Panc1 (cell line): ENCODE results near the gene DNAJB8. TPM values are rescaled to one million over a fixed set of nuclear protein-coding genes. Genes with fewer than 3 reads are reported as not detected.

Source experiments
- ATAC-seq: fragments of 200-7000 bp; cut with Tn5 transposase; 2 replicates; pipeline ENCODE4 v1.9.1; 2020; ENCODE audit warnings: mild to moderate bottlenecking, moderate library complexity
- BruUV-seq: library from RNA; stranded (reverse); fragments of 400-500 nt; replicated peaks from 2 replicates; lab custom pipeline; 2021; lab: Mats Ljungman, UMichigan
- CTCF ChIA-PET: fragments of 300-600 bp; sonication (Branson Sonifier 250); formaldehyde crosslinking; loops from one replicate; lab custom pipeline; 2022; ENCODE audit warnings: antibody characterized with exemption; lab: Charles Lee
- POLR2A ChIA-PET: fragments of 300-600 bp; sonication (Branson Sonifier 250); formaldehyde crosslinking; loops from one replicate; lab custom pipeline; 2022; ENCODE audit warnings: antibody characterized with exemption; lab: Charles Lee
- DNase-seq: peaks from one replicate; pipeline ENCODE4 v3.0.0-alpha.2; 2010; ENCODE audit warnings: low read depth, low spot score
- H3K27ac ChIP-seq: 2 replicates; pipeline ENCODE4 v1.5.1; 2011; ENCODE audit warnings: mild to moderate bottlenecking, low read length, inconsistent platforms
- H3K27me3 ChIP-seq: fragments of 200-500 bp; sonication (Bioruptor generic); 2 replicates; pipeline ENCODE4 v1.6.0; 2014; ENCODE audit warnings: low read length, inconsistent platforms; ENCODE audit not compliant: control insufficient read depth, insufficient read depth
- H3K36me3 ChIP-seq: fragments of 200-500 bp; sonication (Bioruptor generic); 2 replicates; pipeline ENCODE4 v1.5.1; 2014; ENCODE audit warnings: inconsistent platforms, mild to moderate bottlenecking, low read length, moderate library complexity; ENCODE audit not compliant: control insufficient read depth, insufficient read depth
- H3K4me1 ChIP-seq: 2 replicates; pipeline ENCODE4 v1.5.1; 2011; ENCODE audit warnings: inconsistent platforms, mild to moderate bottlenecking, low read length, moderate library complexity; ENCODE audit not compliant: control insufficient read depth, insufficient read depth
- H3K4me3 ChIP-seq, 2 experiments: 2 replicates each; pipeline ENCODE4 v1.5.1; 2011 to 2012; ENCODE audit warnings: low read depth in 2 of 2, low read length in 2 of 2, mild to moderate bottlenecking in 2 of 2, inconsistent platforms in 1 of 2, moderate library complexity in 1 of 2
- H3K9me3 ChIP-seq: fragments of 200-500 bp; sonication (Bioruptor generic); 2 replicates; pipeline ENCODE4 v1.5.1; 2014; ENCODE audit warnings: low read depth, mild to moderate bottlenecking, inconsistent platforms, low read length, moderate library complexity; ENCODE audit not compliant: control insufficient read depth, insufficient read depth
- POLR2AphosphoS5 ChIP-seq: IDR thresholded peaks from 2 replicates; pipeline ENCODE4 v1.6.1; 2012; ENCODE audit warnings: mild to moderate bottlenecking, low read depth, low read length, moderate library complexity
- SIN3A ChIP-seq: IDR thresholded peaks from 2 replicates; pipeline ENCODE4 v1.6.1; 2012; ENCODE audit warnings: low read depth, mild to moderate bottlenecking, low read length, moderate library complexity, borderline replicate concordance; ENCODE audit not compliant: insufficient read depth
- TCF7L2 ChIP-seq: IDR thresholded peaks from 2 replicates; pipeline ENCODE4 v1.6.1; 2011; ENCODE audit warnings: mild to moderate bottlenecking, low read depth, low read length, inconsistent platforms
- in situ Hi-C: cut with HindIII; loops from 2 replicates; pipeline ENCODE4 v1.10.0; 2016; ENCODE audit warnings: low sequenced_read_pairs, low pct_unique_long_range_greater_than_20kb
- intact Hi-C: fragments of 100-400 bp; cut with micrococcal nuclease; formaldehyde crosslinking; loops from one replicate; pipeline ENCODE4 v1.10.0; 2022; ENCODE audit not compliant: unreplicated experiment
- total RNA-seq: library from RNA; stranded (reverse); gene quantifications from one replicate; pipeline ENCODE4 v1.2.1, GENCODE V29; 2021; ENCODE audit not compliant: unreplicated experiment
- TF ChIP-seq, protein P1 (sequence below), 2 experiments: IDR thresholded peaks; 2 replicates each; pipeline ENCODE4 v1.6.1; 2011 to 2012; ENCODE audit warnings: low read depth in 2 of 2, control low read depth in 1 of 2, low read length in 1 of 2, mild to moderate bottlenecking in 1 of 2, moderate library complexity in 1 of 2; ENCODE audit not compliant: insufficient read depth in 1 of 2
- TF ChIP-seq, protein P2 (sequence below): fragments of 450-650 bp; IDR thresholded peaks from 2 replicates; pipeline ENCODE4 v1.5.1; 2017; ENCODE audit warnings: mild to moderate bottlenecking

DNAJB8 gene
- total RNA-seq, 1 experiment from 2014 or later: not detected

DNA sequence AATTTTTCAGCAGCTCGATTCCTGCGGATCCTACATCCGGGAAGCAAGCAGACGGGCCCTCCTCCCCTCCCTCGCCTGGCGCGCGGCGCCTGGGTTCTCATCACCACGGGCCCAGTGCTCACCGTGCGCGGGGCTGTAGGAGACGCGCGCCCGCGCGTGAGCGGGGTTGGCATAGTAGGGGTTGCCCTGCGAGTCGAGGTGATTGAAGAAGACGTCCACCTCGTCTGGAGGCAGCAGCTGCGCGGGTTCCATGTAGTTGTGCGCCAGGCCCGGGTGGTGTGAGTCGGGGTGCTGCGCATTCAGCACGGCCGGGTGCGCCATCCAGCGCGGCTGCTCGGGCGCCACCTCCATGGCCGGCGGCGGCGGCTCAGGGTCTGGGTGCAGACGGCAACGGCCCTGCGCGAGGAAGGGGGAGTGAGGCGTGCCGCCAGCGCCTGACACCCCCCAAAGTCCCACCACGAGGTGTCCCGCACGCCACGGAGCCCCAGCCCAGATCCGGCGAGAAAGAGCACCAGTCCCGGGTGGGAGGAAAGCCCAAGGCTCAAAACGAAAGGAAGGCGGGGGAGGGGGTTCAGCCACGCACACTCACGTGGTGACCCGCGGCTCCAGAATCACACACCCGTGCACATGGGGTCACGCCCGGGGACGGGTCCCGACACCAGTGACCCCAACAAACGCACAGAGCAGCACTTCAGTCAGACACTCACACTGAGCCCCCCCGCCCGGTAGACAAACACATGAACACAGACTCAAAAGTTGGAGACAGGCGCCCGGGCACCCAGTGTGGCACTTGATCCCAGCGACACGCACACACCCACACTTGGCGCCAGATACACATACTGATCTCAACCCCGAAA, 20.2 kb upstream of the DNAJB8 start:
- TF ChIP-seq, protein P1, sequence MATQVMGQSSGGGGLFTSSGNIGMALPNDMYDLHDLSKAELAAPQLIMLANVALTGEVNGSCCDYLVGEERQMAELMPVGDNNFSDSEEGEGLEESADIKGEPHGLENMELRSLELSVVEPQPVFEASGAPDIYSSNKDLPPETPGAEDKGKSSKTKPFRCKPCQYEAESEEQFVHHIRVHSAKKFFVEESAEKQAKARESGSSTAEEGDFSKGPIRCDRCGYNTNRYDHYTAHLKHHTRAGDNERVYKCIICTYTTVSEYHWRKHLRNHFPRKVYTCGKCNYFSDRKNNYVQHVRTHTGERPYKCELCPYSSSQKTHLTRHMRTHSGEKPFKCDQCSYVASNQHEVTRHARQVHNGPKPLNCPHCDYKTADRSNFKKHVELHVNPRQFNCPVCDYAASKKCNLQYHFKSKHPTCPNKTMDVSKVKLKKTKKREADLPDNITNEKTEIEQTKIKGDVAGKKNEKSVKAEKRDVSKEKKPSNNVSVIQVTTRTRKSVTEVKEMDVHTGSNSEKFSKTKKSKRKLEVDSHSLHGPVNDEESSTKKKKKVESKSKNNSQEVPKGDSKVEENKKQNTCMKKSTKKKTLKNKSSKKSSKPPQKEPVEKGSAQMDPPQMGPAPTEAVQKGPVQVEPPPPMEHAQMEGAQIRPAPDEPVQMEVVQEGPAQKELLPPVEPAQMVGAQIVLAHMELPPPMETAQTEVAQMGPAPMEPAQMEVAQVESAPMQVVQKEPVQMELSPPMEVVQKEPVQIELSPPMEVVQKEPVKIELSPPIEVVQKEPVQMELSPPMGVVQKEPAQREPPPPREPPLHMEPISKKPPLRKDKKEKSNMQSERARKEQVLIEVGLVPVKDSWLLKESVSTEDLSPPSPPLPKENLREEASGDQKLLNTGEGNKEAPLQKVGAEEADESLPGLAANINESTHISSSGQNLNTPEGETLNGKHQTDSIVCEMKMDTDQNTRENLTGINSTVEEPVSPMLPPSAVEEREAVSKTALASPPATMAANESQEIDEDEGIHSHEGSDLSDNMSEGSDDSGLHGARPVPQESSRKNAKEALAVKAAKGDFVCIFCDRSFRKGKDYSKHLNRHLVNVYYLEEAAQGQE (IDR thresholded peaks at IDR 0.05; ENCODE audit: insufficient read depth in 1 of 2, low read depth in 2 of 2, low read length in 1 of 2): no peak
- peaks cover 3% of the 10 kb centered on the region for H3K36me3 ChIP-seq
- DNase-seq (no peak), ATAC-seq (no peak)
- H3K27me3 ChIP-seq: no peaks in the 10 kb centered on the region
- ChIA-PET CTCF (no interaction called here), POLR2A (no interaction called here)
- H3K27ac ChIP-seq: peak overlapping the region; percentile 97
- TSS peak; percentile 54 for BruUV-seq
- peaks cover 44% of the 10 kb centered on the region for H3K4me1 ChIP-seq
- in situ Hi-C loops: no loop called here
- H3K4me3 ChIP-seq: peak overlapping the region; percentile 90 to 92
- intact Hi-C loops: no loop called here
- H3K9me3 ChIP-seq: no peaks in the 10 kb centered on the region

DNA sequence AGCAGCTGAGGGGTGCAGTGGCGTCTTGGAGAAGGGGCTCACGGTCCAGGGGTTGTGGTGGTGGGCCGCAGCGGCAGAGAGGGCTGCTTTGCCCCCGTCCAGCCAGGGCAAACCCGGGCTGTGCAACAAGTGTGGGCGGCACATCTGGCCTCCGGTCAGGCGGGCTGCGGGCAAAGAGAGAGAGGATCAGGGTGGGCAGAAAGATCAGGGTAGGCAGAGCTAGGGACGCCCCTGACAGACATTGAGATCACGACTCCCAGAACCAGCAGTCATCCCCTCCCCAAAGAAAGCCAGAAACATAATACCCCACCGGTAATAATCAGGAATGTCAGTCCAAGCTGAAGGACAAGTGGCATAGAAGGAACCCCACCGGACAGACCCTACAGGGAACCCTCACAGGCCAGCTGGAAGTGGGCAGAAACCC, 19.5 kb upstream of the DNAJB8 start:
- H3K27ac ChIP-seq: peak overlapping the region; percentile 97
- H3K4me3 ChIP-seq: peak overlapping the region; percentile 90 to 92
- TF ChIP-seq, protein P1 (IDR thresholded peaks at IDR 0.05; ENCODE audit: insufficient read depth in 1 of 2, low read depth in 2 of 2, low read length in 1 of 2): no peak
- no peak for TF ChIP-seq POLR2AphosphoS5
- no peak for TF ChIP-seq SIN3A
- no peak for TF ChIP-seq TCF7L2
- TF ChIP-seq, protein P2, sequence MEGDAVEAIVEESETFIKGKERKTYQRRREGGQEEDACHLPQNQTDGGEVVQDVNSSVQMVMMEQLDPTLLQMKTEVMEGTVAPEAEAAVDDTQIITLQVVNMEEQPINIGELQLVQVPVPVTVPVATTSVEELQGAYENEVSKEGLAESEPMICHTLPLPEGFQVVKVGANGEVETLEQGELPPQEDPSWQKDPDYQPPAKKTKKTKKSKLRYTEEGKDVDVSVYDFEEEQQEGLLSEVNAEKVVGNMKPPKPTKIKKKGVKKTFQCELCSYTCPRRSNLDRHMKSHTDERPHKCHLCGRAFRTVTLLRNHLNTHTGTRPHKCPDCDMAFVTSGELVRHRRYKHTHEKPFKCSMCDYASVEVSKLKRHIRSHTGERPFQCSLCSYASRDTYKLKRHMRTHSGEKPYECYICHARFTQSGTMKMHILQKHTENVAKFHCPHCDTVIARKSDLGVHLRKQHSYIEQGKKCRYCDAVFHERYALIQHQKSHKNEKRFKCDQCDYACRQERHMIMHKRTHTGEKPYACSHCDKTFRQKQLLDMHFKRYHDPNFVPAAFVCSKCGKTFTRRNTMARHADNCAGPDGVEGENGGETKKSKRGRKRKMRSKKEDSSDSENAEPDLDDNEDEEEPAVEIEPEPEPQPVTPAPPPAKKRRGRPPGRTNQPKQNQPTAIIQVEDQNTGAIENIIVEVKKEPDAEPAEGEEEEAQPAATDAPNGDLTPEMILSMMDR: no peak
- POLR2A ChIA-PET: interaction anchor here (0.7 kb wide), 1 partner anchor 310 kb away, joined by 3 read pairs; no protein-coding TSS in a partner anchor
- peaks cover 44% of the 10 kb centered on the region for H3K4me1 ChIP-seq
- no peaks in the 10 kb centered on the region for H3K9me3 ChIP-seq
- in situ Hi-C loops (no loop called here), intact Hi-C loops (no loop called here)
- CTCF ChIA-PET: no interaction called here
- no TSS peak for BruUV-seq
- H3K36me3 ChIP-seq: peaks cover 3% of the 10 kb centered on the region
- ATAC-seq (no peak), DNase-seq (no peak)
- no peaks in the 10 kb centered on the region for H3K27me3 ChIP-seq
